ENCODE data around the gene ZFR.
"Not testable (repeated sequence)": the region's sequence is repeated elsewhere in the genome, so short reads cannot be mapped to it uniquely, and the experiment has no call there.

The ZFR gene

DNA sequence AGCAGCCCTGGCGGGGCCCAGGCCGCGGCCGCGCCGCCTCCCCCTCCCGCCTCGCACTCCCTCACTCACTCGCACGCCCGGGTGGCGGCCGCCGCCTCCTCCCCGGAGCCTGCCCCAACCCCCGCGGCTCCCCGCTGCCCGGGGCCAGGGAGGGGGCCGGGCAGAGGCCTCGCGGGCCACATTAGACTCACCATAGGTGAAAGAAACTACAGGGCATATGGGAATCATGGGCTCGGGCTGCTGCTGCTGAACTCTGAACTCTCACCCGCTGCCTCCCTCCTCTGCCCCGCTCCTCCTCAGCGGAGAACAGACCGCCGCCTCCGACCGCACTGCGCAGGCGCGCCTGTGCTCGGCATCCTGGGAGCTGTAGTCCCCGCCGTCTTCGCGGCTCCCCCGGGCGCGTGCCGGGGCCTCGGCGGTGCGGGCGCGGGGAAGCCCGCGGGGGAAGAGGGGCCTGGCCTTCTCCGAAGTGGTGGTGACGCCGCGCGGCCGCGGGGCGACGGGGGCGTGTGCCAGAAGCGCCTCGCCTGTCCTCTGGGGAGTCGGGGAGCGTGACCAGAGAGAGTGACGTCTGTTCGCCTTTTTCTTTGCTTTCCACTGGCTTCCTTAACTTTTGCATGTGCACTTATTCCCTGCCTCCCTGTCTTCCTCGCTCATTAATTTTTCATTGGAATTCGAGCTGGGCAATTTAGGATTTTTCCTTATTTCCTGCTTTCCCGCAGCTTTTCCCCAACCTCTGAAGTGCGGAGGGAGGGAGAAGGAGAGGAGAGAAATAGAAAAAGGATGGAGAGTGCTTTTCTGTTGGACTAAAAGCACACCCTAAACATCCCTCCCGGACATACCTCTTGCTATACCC, at the start of gene ZFR:
TSS of gene ZFR (minus strand) at position 310 of the 856 bp plus-strand sequence. CDS start at position 228, 82 bp downstream.
- DNase-seq (ENCODE audit: low spot score), result peak; percentile 94

DNA sequence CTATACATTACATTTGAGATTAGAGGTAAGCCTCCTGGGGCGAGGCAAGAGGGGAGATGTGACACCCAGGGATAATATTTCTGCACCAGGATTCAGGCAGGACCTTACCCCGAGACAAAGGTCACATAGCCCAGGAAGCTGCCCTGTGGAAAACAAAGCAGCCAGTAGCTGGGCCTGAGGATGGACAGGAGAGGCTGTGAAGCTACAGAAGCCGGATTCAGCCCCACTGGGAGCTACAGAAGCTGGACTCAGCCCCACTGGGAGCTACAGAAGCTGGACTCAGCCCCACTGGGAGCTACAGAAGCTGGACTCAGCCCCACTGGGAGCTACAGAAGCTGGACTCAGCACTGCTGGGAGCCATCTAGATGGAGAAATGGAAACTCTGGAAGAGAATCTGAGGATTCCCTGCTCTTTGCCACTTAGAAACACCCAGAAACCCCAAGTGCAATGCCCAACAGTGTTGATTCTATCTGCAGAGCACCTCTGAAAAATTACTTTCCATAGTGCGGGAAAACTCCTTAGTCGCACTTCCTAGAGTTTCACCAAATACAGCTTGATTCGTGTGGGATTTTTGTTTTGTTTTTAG, 46.5 kb upstream of the ZFR start:
- no peak for DNase-seq (ENCODE audit: low spot score)

DNA sequence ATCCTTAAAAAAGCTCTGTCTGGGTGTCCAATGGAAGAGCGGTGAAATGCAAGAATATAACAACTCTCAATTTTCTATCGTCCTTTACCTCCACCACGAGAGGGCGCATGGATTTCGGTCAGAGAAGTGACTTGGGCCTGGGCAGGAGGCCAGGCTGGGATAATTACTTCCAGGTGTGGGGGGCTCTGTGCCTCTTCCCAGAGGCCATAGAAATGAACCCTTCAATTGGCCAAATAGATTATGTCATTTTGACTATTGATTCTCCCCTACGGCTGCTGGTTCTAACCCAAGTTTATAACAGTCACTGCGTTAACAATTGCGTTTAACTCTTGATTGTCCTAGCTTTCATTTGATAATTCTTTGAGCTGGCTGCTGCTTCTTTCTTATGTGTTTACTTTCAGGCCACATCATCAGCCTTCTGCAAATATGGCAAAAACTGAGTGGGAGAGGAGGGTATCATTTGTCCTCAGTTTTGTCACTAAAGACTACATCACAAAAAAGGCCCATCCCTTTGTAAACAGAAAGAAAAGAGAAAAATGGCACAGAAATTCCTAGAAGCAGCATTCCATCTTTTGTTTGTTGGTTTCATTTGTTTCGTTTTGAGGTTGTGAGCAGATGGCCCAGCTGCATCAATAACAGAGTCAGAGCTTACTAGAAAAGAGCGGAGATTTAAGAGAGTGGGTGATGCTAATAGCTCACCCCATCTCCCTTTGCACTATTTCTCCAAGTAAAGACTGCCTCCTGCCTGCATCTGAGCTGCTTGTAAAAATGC, 45.4 kb upstream of the ZFR start:
- peak; percentile 94 for DNase-seq (ENCODE audit: low spot score)

DNA sequence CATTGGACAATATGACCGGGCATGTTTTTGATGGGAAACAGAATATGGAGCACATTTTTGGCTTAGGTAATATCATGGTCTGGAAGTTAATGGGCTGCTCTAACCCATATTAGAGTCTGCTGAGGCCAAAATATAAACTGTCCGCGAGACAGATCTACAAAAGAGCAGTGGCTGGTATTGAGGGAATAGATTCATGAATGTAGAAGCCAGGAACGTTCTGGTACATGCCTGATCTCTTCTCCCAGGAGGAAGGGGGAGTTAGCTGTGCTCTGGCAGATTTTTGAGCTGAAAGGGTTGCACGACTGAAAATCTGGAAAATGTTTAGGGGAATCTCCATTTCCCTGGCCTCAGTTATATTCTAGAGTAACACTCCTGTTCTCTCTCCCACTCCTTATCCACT, 42.9 kb upstream of the ZFR start:
- DNase-seq (ENCODE audit: low spot score), result no peak

DNA sequence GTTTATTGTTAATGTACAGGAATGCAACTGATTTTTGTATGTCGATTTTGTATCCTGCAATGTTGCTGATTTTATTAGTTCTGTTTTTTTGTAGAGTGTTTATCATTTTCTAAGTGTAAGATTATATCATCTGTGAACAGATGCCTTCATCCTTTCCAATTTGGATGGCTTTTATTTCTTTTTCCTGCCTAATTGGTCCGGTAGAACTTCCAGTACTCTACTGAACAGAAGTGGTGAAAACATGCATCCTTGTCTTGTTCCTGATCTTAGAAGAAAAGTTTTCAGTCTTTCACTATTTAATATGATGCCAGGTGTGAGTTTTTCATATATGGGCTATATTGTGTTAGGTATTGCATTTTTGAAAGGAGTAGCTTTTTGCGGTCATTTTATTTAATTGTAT, 42.5 kb upstream of the ZFR start:
- DNase-seq (ENCODE audit: low spot score), result no peak

DNA sequence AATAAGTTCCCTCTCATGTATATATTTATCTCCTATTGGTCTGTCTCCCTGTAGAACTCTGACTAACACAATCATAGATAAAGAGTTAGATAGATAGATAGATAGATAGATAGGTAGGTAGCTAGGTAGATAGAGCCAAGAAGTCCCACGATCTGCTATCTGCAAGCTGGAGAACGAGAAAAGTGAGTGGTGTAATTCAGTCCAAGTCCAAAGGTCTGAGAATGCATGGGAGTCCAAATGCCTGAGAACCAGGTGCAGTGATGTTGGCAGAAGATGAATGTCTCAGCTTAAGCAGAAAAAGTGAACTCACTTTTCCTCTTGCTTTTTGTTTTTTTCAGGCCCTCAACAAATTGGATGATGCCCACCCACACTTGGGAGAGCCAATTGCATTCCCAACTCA, 37.7 kb upstream of the ZFR start:
- no peak for DNase-seq (ENCODE audit: low spot score)

DNA sequence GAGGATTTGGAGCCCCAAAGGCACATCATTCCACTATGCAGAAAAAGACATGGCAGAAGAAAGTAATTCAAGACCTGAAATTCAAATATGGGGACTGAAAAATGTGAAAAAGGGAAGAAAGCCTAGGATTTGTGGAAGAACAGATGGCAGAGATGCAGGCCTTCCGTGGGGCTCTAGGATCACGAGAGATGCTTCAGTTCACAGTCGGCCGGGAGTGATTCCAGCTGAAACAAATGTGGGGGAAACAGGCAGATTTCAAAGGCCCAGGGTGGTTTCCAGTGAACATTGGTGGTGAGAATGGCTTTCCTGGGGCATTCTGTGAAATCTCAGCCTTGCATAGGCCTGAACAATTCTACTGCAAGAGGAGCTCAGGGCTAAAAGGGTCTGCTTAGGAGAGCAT, 34.6 kb upstream of the ZFR start:
- no peak for DNase-seq (ENCODE audit: low spot score)

DNA sequence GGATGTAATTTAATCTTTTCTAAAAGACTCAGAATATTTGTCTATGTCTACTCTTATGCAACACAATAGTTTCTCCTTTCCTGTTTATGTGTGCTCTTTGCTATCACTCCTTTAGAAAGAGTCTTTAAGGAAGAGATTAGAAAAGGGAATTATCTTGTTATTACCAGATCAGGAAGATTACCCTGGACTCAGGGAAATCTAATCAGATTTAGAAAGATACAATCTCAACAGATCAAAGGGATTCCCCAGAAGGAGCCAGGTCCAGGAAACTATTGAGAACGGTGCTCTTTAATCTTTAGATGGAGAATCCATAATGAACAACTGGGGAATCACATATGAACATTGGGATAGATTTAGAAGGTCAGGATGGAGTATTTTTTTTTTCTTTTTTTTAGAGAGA, 32.4 kb upstream of the ZFR start:
- DNase-seq (ENCODE audit: low spot score), result no peak

DNA sequence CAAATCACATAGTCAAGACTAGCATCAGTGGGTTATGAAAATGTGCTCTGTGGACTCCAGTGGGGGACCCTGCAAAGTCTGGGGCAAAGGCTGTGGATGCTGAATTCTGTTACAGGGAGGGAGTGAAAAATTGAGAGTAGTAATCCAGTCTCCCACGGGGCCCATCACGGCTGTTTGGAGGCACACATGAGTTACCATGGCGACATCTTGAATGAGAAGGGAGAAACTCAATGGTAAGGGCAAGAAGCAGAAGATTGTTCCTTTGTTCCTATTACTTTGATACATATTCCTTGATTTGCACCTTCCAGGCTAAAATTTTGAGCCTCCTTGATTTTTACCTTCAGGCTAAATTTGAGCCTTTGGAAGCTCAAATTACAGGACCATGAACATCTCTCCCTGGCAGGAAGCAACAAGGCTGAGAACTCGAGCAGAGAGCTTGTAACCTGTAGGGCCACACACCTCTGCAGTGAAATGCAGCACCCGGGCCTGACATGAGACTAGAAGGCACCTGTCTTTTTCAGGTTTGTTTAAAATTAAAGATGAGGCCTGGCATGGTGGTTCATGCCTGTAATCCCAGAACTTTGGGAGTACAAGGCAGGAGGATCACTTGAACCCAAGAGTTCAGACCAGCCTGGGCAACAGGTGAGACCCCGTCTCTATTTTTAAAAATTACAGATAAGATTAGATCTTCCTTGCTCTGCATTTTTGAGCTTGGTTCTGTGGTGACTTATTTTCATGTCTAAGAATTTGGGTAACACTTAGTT, 31.0 kb upstream of the ZFR start:
- no peak for DNase-seq (ENCODE audit: low spot score)

DNA sequence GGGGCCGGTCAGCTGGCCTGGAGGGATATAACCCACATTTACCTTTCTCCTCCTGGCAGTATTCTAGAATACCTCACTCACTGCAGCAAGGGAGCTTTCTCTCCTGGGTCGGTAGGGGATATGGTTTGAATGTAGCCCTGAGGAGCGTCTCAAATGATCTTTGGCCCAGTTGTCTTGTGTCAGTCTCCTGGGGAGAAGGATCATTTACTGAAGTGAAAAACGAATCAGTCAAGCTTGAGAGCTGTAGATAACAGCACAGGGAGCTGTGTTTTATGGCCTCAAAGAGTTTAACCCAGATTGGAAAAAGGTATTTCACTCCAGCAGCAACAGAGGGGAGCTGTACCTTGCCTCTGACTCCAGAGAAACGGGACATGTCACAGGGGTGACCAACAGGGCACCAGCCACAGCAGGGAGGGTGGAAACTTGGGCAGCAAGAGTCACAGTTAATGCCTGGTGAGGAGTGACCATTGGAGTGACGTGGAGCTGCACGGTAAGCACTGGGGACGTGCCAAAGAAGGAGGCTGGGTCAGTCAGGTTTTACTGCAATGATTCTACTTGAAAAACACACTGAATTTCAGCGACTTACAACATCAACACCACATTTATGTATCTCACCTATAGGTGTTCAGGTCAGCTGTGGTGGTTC, 29.8 kb upstream of the ZFR start:
- no peak for DNase-seq (ENCODE audit: low spot score)

DNA sequence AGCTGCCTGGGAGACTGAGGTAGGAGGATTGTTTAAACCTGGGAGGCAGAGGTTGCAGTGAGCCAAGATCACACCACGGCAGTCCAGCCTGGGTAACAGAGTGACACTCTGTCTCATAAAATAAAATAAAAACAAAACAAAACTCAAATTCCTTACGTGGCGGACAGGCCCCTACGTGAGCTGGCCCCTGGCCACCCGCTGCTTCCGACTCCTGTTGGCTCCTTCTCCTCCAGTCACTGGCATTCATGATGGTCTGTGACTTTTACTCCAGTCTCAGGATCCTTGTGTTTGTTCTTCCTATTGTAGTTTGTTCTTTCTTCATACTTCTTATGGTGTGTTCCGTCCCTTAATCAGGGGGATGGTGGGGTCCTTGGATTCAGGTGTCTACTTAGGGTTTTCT, 28.5 kb upstream of the ZFR start:
- DNase-seq (ENCODE audit: low spot score), result no peak

DNA sequence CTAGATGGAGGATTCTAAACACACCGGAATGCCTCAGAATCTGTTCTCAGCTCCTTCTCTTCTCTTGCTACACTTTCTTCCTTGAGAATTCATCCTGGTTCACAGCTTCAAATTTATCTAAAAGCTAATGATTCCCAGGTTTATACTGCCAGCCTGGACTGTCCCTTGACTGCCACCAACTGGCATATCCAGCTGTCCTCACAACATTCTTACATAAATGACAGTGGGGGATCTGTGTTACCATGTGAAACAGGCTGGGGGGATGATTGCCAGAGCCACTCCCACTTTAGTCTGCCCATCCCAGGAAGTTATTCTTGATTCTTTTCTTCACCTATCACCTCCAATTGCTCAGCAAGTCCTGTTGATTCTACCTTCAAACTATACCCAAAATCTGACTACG, 27.2 kb upstream of the ZFR start:
- DNase-seq (ENCODE audit: low spot score), result no peak

DNA sequence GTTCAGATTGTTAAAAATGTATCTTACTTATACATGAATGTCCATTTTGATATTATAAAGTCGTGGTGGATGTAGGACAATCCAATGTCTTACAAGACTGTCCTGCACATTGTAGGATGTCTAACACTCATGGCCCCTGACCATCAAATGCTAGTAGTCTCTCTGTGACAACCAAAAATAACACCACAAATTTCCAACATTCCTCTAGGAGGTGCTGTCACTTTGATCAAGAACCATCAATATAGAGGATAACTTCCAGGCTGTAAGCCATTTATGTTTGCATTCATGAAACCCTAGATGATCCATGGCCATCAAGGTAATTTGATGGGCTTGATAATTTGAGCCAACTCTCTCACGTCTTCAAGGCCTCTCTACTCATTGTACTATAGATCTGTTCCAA, 20.5 kb upstream of the ZFR start:
- DNase-seq (ENCODE audit: low spot score), result no peak

DNA sequence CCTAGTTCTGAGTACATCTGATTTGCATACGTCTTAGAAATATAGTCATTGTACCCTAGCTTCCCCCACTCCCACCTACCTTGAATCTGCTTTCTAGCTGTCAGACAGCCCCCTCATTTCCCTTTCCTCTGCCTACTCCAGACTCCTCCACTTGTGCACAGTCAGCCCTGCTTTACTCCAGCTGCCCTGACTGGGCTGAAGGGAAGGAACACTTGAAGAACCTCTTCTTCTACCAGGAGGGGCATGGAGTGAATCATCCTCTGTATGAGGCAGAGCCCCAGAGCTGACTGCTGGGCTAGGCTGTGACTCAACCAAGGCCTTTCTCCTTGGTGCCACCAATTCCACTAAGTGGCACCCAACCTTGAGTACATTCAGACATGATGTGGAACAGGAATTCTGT, 18.1 kb upstream of the ZFR start:
- DNase-seq (ENCODE audit: low spot score), result no peak

DNA sequence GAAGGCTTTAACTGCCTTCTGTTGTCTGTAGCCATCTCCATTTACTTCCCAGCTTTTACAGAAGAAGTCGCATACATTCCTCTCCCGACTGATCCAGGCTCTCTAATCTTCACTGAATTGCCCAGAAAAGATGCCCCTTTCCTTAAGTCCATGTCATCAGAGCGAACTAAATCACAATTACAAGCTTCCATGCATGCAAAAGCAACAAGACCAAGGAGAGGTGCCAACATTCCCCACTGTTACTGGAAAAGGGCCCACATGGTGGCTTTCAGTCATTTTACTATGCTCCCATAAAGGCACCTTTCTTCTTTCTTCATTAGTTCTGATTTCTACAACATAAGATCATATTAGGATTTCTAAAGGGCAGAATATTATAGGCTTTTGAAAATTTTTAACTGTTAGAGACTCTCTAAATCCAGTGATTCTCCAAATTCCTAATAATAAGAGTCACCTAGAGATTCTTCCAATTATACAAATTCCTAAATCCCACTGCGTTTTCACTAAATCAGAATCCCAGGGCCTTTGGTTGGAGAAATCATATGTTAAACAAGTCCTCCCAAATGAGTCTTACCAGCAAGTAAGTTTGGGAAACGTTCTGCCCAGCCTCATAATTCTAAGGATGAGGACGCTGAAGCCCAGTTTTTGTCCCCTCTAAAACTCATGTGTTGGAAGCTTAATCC, 17.0 kb upstream of the ZFR start:
- no peak for DNase-seq (ENCODE audit: low spot score)

DNA sequence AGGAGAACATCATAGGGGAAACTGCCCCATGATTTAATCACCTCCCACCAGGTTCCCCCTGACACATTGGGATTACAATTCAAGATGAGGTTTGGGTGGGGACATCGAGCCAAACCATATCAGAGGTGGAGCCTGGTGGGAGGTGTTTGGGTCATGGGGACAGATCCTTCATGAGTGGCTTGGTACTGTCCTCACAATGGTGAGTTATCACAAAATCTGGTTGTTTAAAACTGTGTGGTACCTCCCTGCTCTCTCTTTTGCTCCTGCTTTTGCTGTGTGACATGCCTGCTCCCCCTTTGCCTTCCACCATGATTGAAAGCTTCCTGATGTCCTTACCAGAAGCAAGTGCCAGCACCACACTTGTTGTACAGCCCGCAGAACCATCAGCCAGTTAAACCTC, 16.2 kb upstream of the ZFR start:
- no peak for DNase-seq (ENCODE audit: low spot score)

DNA sequence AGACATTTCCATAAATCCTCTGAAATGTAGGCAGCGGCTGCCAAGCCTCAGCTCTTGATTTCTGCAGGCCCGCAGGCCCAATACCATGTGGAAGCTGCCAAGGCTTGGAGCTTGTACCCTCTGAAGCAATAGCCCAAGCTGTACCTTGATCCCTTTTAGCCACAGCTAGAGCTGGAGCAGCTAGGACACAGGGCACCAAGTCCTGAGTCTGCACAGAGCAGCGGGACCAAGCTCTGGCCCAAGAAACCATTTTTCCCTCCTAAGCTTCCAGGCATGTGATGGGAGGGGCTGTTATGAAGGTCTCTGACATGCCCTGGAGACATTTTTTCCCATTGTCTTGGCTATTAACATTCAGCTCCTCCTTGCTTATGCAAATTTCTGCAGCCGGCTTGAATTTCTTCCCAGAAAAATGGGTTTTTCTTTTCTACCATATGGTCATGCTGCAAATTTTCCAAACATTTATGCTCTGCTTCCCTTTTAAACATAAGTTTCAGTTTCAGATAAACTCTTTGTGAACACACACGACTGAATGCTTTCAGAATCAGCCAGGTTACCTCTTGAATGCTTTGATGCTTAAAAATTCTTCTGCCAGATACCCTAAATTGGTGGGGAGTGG, 14.4 kb upstream of the ZFR start:
- DNase-seq (ENCODE audit: low spot score), result no peak

DNA sequence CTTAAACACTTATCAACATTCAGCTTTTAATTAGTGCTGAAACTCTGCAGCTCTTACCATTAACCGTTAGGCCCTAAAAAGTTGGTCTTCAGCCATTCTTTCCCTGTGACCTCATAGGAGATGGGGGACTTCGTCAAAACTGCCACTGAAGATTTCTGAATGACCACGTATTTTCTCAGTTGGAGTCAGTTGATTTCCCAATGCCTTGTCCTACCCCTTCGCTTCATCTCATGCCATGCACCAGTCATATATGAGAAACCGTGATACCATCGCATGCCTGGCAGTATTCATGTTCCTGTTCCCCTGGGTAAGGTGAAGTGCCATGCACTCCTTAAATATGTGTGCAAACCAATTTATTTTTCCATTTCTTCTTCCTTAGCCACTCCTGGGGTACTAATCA, 10.8 kb upstream of the ZFR start:
- no peak for DNase-seq (ENCODE audit: low spot score)

DNA sequence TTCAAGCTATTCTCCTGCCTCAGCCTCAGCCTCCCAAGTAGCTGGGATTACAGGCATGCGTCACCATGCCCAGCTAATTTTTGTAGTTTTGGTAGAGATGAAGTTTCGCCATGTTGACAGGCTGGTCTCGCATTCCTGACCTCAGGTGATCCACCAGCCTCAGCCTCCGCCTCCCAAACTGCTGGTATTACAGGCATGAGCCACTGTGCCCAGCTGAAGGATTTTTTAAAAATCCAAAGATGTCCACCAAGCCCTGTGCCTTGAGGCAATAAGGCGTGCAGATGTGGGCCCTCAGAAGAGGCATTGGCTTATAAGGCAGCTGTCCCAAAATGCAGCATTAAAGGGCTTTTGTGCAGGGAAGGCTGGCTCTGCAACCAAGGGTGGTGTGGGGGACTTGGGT, 10.3 kb upstream of the ZFR start:
- DNase-seq (ENCODE audit: low spot score), result no peak

DNA sequence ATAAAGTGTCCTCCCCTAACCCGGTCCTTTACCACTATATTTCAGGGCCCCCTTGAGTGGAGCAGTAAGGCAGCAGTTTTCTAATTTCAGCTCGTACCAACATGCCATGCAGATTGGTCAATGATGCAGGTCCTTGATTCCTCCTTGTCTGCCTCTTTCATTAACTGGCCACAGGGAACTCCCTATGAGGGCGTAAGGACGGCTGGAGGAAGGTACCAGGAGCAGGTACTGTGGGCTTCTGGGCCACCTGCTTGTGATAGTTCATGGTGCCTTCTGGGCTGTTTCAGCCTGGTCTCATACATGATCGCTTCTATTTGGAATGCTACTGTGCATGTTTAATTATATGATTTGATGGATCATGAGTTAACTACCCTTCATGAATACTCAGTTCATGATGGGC, 9.4 kb upstream of the ZFR start:
- no peak for DNase-seq (ENCODE audit: low spot score)

DNA sequence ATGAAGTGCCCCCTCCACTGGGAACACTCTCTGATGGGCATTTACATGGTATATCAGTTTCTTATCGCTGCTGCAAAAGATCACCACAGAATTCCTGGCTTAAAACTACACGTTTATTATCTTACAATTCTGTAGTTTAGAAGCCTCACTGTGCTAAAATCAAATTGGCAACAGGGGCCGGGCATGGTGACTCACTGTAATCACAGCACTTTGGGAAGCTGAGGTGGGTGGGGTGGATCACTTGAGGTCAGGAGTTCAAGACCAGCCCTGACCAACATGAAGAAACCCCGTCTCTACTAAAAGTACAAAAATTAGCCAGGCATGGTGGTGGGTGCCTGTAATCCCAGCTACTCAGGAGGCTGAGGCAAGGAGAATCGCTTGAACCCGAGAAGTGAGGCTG, 7.8 kb upstream of the ZFR start:
- not testable (repeated sequence) for DNase-seq (ENCODE audit: low spot score)
